Calu3 (cell line): ENCODE measurements around the gene HES2. TPM values are rescaled to one million over a fixed set of nuclear protein-coding genes. Genes with fewer than 3 reads are reported as not detected.
"Not testable (repeated sequence)": the region's sequence is repeated elsewhere in the genome, so short reads cannot be mapped to it uniquely, and the experiment has no call there.

ENCODE experiments used
- BruUV-seq: library from RNA; stranded (reverse); fragments of 400-500 nt; replicated peaks from 2 replicates; lab custom pipeline; 2021; lab: Mats Ljungman, UMichigan
- CTCF ChIA-PET: fragments of 300-600 bp; sonication (Branson Sonifier 250); formaldehyde crosslinking; loops from one replicate; lab custom pipeline; 2022; ENCODE audit warnings: antibody characterized with exemption; lab: Charles Lee
- DNase-seq: peaks from one replicate; pipeline ENCODE4 v3.0.0; 2022
- H3K27ac Mint-ChIP-seq: one replicate; pipeline ENCODE4 v1.8.0; 2022; ENCODE audit warnings: mixed read lengths; ENCODE audit not compliant: unreplicated experiment
- H3K27me3 Mint-ChIP-seq: one replicate; pipeline ENCODE4 v1.8.0; 2022; ENCODE audit warnings: mixed read lengths; ENCODE audit not compliant: unreplicated experiment
- H3K36me3 Mint-ChIP-seq: one replicate; pipeline ENCODE4 v1.8.0; 2022; ENCODE audit warnings: mild to moderate bottlenecking, moderate library complexity, mixed read lengths; ENCODE audit not compliant: insufficient read depth, unreplicated experiment
- H3K4me1 Mint-ChIP-seq: one replicate; pipeline ENCODE4 v1.8.0; 2022; ENCODE audit warnings: mild to moderate bottlenecking, low read depth, mixed read lengths; ENCODE audit not compliant: unreplicated experiment
- H3K4me3 Mint-ChIP-seq: one replicate; pipeline ENCODE4 v1.8.0; 2022; ENCODE audit warnings: mild to moderate bottlenecking, low read depth, moderate library complexity, mixed read lengths; ENCODE audit not compliant: unreplicated experiment
- H3K9me3 Mint-ChIP-seq: one replicate; pipeline ENCODE4 v1.8.0; 2022; ENCODE audit warnings: low read depth, mixed read lengths; ENCODE audit not compliant: unreplicated experiment
- CTCF ChIP-seq: fragments of 200-600 bp; IDR thresholded peaks from one replicate; pipeline ENCODE4 v1.8.0; 2022; ENCODE audit warnings: antibody characterized with exemption; ENCODE audit not compliant: unreplicated experiment
- intact Hi-C: fragments of 100-400 bp; cut with micrococcal nuclease; formaldehyde crosslinking; loops from one replicate; pipeline ENCODE4 v1.10.0; 2022; ENCODE audit not compliant: unreplicated experiment
- total RNA-seq: library from RNA; stranded (reverse); gene quantifications from 2 replicates; pipeline ENCODE4 v1.2.3, GENCODE V29; 2022

The HES2 gene
- total RNA-seq, 1 experiment from 2014 or later: not detected

DNA sequence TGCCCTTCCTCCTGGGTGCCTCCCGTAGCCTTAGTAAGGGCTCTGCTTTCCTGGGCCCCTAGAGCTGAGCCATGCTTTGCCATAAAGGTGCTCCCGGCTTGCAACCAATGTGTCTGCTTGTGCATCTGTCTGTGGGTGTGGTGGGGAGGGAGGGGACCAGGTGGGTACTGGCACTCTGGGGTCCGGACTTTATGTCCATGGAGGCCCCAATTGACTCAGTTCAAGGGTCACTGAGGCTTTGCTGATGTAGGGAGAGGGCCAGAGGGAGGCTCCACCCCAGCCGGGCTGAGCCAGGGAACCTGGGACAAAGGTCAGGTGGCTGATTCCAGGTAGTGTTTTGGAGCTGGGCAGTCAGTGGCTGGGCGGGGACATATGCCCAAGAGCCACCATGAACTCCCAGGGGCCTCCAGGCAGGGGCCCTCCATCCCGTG, 31.2 kb upstream of the HES2 start:
- Mint-ChIP-seq H3K27me3 (peaks cover 17% of the 10 kb centered on the region), H3K9me3 (no peaks in the 10 kb centered on the region), H3K4me3 (no peak overlapping the region), H3K27ac (no peak overlapping the region), H3K36me3 (peaks cover 5% of the 10 kb centered on the region), H3K4me1 (no peaks in the 10 kb centered on the region)
- no peak for DNase-seq
- intact Hi-C loops: no loop called here
- CTCF ChIA-PET: interaction anchor here (1.4 kb wide), 1 partner anchor 10 kb away, joined by 5 read pairs; no protein-coding TSS in a partner anchor
- no TSS peak for BruUV-seq
- TF ChIP-seq CTCF: no peak

GRCh38 chr1:6450486-6450885, 30.8 kb upstream of the HES2 start:
- peaks cover 17% of the 10 kb centered on the region for H3K27me3 Mint-ChIP-seq
- intact Hi-C loops, BruUV-seq, DNase-seq, H3K9me3 Mint-ChIP-seq, H3K36me3 Mint-ChIP-seq, H3K27ac Mint-ChIP-seq, H3K4me3 Mint-ChIP-seq, H3K4me1 Mint-ChIP-seq: not testable (repeated sequence)
- CTCF ChIA-PET: interaction anchor here (1.4 kb wide), 1 partner anchor 10 kb away, joined by 5 read pairs; no protein-coding TSS in a partner anchor

- BruUV-seq: no TSS peak
- Mint-ChIP-seq H3K4me1 (no peaks in the 10 kb centered on the region), H3K9me3 (no peaks in the 10 kb centered on the region), H3K27me3 (peaks cover 21% of the 10 kb centered on the region), H3K27ac (no peak overlapping the region), H3K4me3 (no peak overlapping the region), H3K36me3 (peaks cover 5% of the 10 kb centered on the region)
- no peak for DNase-seq
- intact Hi-C loops: no loop called here
- CTCF ChIA-PET: interaction anchor here (1.4 kb wide), 1 partner anchor 10 kb away, joined by 5 read pairs; no protein-coding TSS in a partner anchor
- no peak for TF ChIP-seq CTCF
Observed at GRCh38 chr1:6450005-6450450, 30.3 kb upstream of the HES2 start.

GRCh38 chr1:6448749-6449631, 29.3 kb upstream of the HES2 start:
- intact Hi-C loops: no loop called here
- Mint-ChIP-seq H3K4me3 (peak overlapping the region; percentile 30), H3K36me3 (peaks cover 5% of the 10 kb centered on the region)

More at GRCh38 chr1:6448749-6449631, 29.3 kb upstream of the HES2 start:
- H3K9me3 Mint-ChIP-seq: no peaks in the 10 kb centered on the region
- CTCF ChIA-PET: interaction anchor here (0.5 kb wide), 1 partner anchor 69 kb away, joined by 6 read pairs; no protein-coding TSS in a partner anchor
- no peak for TF ChIP-seq CTCF
- H3K27me3 Mint-ChIP-seq: peaks cover 28% of the 10 kb centered on the region
- H3K27ac Mint-ChIP-seq: no peak overlapping the region
- DNase-seq: no peak
- no peaks in the 10 kb centered on the region for H3K4me1 Mint-ChIP-seq
- no TSS peak for BruUV-seq
